Caco-2 (cell line): ENCODE measurements around the gene UGGT2. TPM values are rescaled to one million over a fixed set of nuclear protein-coding genes. Genes with fewer than 3 reads are reported as not detected.

Source experiments
- BruUV-seq: library from RNA; stranded (reverse); fragments of 400-500 nt; replicated peaks from 2 replicates; lab custom pipeline; 2021; lab: Mats Ljungman, UMichigan
- CTCF ChIA-PET: fragments of 300-600 bp; sonication (Branson Sonifier 250); formaldehyde crosslinking; loops from one replicate; lab custom pipeline; 2022; ENCODE audit warnings: antibody characterized with exemption; lab: Charles Lee
- POLR2A ChIA-PET: fragments of 300-600 bp; sonication (Branson Sonifier 250); formaldehyde crosslinking; loops from one replicate; lab custom pipeline; 2022; ENCODE audit warnings: antibody characterized with exemption; lab: Charles Lee
- DNase-seq, 2 experiments: peaks; one replicate each; pipeline versions ENCODE4 v3.0.0 to v3.0.0-alpha.2; 2020 to 2022
- H3K27me3 ChIP-seq: replicated peaks from 2 replicates; pipeline ENCODE4 v1.6.0; 2011; ENCODE audit warnings: low read length; ENCODE audit not compliant: control insufficient read depth, insufficient read depth
- H3K36me3 ChIP-seq: 2 replicates; pipeline ENCODE4 v1.5.1; 2011; ENCODE audit warnings: low read length; ENCODE audit not compliant: control insufficient read depth, insufficient read depth
- H3K4me1 ChIP-seq: fragments of 250-450 bp; sonication (Bioruptor Pico); 2 replicates; pipeline ENCODE4 v1.5.1; 2020; ENCODE audit warnings: mild to moderate bottlenecking
- H3K4me3 ChIP-seq: 2 replicates; pipeline ENCODE4 v1.5.1; 2011; ENCODE audit warnings: low read depth, mild to moderate bottlenecking, control low read depth, low read length
- H3K9me3 ChIP-seq: fragments of 250-450 bp; sonication (Bioruptor Pico); 2 replicates; pipeline ENCODE4 v1.5.1; 2020; ENCODE audit warnings: mild to moderate bottlenecking, moderate library complexity
- H3K27ac Mint-ChIP-seq: one replicate; pipeline ENCODE4 v1.8.0; 2022; ENCODE audit warnings: mixed read lengths; ENCODE audit not compliant: unreplicated experiment
- H3K27me3 Mint-ChIP-seq: one replicate; pipeline ENCODE4 v1.8.0; 2022; ENCODE audit warnings: mixed read lengths; ENCODE audit not compliant: insufficient read depth, unreplicated experiment
- H3K36me3 Mint-ChIP-seq: one replicate; pipeline ENCODE4 v1.8.0; 2022; ENCODE audit warnings: mild to moderate bottlenecking, mixed read lengths; ENCODE audit not compliant: insufficient read depth, unreplicated experiment
- H3K4me1 Mint-ChIP-seq: one replicate; pipeline ENCODE4 v1.8.0; 2022; ENCODE audit warnings: low read depth, mixed read lengths; ENCODE audit not compliant: unreplicated experiment
- H3K4me3 Mint-ChIP-seq: one replicate; pipeline ENCODE4 v1.8.0; 2022; ENCODE audit warnings: mild to moderate bottlenecking, moderate library complexity, mixed read lengths; ENCODE audit not compliant: unreplicated experiment
- H3K9me3 Mint-ChIP-seq: one replicate; pipeline ENCODE4 v1.8.0; 2022; ENCODE audit warnings: mixed read lengths; ENCODE audit not compliant: unreplicated experiment
- intact Hi-C: fragments of 100-400 bp; cut with micrococcal nuclease; formaldehyde crosslinking; loops from one replicate; pipeline ENCODE4 v1.10.0; 2022; ENCODE audit not compliant: unreplicated experiment
- total RNA-seq: library from RNA; stranded (reverse); gene quantifications from 2 replicates; pipeline ENCODE4 v1.2.3, GENCODE V29; 2022
- TF ChIP-seq, protein P1 (sequence below), 2 experiments: fragments of 200-600 bp in 1 of 2; IDR thresholded peaks; 1 replicate in 1 of 2; 2 replicates in 1 of 2; pipeline versions ENCODE4 v1.5.1 to v1.8.0; 2011 to 2022; ENCODE audit warnings: antibody characterized with exemption in 1 of 2, control low read depth in 1 of 2, inconsistent platforms in 1 of 2, low read depth in 1 of 2, low read length in 1 of 2, mild to moderate bottlenecking in 1 of 2, moderate library complexity in 1 of 2; ENCODE audit not compliant: insufficient read depth in 1 of 2, severe bottlenecking in 1 of 2, unreplicated experiment in 1 of 2

The UGGT2 gene
- total RNA-seq, 1 experiment from 2014 or later = 35.5 TPM

DNA sequence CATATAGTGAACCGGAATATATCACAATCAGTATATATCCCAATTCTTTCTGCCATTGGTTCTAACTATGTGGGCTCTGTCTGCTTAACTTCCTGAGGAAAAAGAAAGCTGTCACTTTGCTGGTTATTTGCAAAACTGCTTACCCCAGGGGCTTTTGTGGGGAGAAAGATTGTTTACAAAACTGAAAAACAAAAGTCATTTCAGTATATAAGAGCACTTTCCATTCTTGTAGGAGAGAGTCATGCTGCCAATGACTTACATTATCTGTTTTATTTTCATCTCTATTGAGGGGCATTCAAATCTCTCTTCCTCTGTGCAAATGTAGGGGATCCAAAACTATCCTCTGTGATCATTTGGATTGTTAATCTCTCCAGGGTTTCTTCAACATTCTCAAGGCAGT lies 33.5 kb upstream of the UGGT2 start:
- no peaks in the 10 kb centered on the region for H3K36me3 ChIP-seq
- H3K27me3 Mint-ChIP-seq = peaks cover 36% of the 10 kb centered on the region
- BruUV-seq = no TSS peak
- H3K27ac Mint-ChIP-seq = no peak overlapping the region
- POLR2A ChIA-PET = no interaction called here
- H3K9me3 ChIP-seq = no peaks in the 10 kb centered on the region
- H3K4me1 Mint-ChIP-seq = no peaks in the 10 kb centered on the region
- H3K9me3 Mint-ChIP-seq = no peaks in the 10 kb centered on the region
- no peak overlapping the region for H3K4me3 ChIP-seq
- H3K27me3 ChIP-seq = peaks cover 9% of the 10 kb centered on the region
- TF ChIP-seq, protein P1, sequence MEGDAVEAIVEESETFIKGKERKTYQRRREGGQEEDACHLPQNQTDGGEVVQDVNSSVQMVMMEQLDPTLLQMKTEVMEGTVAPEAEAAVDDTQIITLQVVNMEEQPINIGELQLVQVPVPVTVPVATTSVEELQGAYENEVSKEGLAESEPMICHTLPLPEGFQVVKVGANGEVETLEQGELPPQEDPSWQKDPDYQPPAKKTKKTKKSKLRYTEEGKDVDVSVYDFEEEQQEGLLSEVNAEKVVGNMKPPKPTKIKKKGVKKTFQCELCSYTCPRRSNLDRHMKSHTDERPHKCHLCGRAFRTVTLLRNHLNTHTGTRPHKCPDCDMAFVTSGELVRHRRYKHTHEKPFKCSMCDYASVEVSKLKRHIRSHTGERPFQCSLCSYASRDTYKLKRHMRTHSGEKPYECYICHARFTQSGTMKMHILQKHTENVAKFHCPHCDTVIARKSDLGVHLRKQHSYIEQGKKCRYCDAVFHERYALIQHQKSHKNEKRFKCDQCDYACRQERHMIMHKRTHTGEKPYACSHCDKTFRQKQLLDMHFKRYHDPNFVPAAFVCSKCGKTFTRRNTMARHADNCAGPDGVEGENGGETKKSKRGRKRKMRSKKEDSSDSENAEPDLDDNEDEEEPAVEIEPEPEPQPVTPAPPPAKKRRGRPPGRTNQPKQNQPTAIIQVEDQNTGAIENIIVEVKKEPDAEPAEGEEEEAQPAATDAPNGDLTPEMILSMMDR (IDR thresholded peaks at IDR 0.05; ENCODE audit: insufficient read depth in 1 of 2, low read depth in 1 of 2, low read length in 1 of 2, severe bottlenecking in 1 of 2, unreplicated experiment in 1 of 2) = no peak
- H3K4me3 Mint-ChIP-seq = no peak overlapping the region
- no peaks in the 10 kb centered on the region for H3K36me3 Mint-ChIP-seq
- intact Hi-C loops = no loop called here
- CTCF ChIA-PET = no interaction called here
- H3K4me1 ChIP-seq = 0 out of 2 replicates have a peak, but pooled peaks cover 3% of the 10 kb centered on the region
- DNase-seq = no peak

DNA sequence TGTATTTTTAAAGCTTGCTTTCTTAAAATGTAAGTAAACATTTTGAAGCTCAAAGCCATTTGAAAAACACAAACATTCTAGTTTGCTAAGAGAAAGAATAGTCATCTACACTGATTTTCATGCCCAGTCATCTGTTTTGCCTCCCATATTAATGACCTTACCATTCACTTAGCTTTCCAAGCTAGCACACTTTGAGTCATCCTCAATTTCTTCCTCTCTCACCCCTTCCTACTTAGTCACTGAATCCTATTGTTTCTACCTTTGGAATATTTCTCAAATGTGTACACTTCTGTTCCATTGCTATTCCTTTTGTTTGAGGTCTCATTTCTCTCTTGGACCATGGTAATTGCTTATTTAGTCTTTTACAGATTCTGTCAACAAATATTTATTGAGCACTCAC lies 29.4 kb upstream of the UGGT2 start:
- H3K9me3 ChIP-seq = no peaks in the 10 kb centered on the region
- TF ChIP-seq, protein P1 (IDR thresholded peaks at IDR 0.05; ENCODE audit: insufficient read depth in 1 of 2, low read depth in 1 of 2, low read length in 1 of 2, severe bottlenecking in 1 of 2, unreplicated experiment in 1 of 2) = no peak
- BruUV-seq = no TSS peak
- H3K4me1 ChIP-seq = 0 out of 2 replicates have a peak, but pooled peaks cover 3% of the 10 kb centered on the region
- no peaks in the 10 kb centered on the region for H3K27me3 ChIP-seq
- H3K36me3 Mint-ChIP-seq = no peaks in the 10 kb centered on the region
- H3K27ac Mint-ChIP-seq = no peak overlapping the region
- H3K4me3 Mint-ChIP-seq = no peak overlapping the region
- intact Hi-C loops = no loop called here
- ChIA-PET POLR2A (interaction anchor here (1.2 kb wide), 1 partner anchor 29 kb away, joined by 5 read pairs; the partner anchor contains the start of gene UGGT2), CTCF (no interaction called here)
- H3K9me3 Mint-ChIP-seq = no peaks in the 10 kb centered on the region
- DNase-seq = no peak
- no peaks in the 10 kb centered on the region for H3K36me3 ChIP-seq
- H3K4me3 ChIP-seq = no peak overlapping the region
- peaks cover 19% of the 10 kb centered on the region for H3K27me3 Mint-ChIP-seq
- H3K4me1 Mint-ChIP-seq = no peaks in the 10 kb centered on the region

- Histone ChIP-seq H3K9me3 (no peaks in the 10 kb centered on the region), H3K4me3 (no peak overlapping the region), H3K36me3 (no peaks in the 10 kb centered on the region), H3K27me3 (no peaks in the 10 kb centered on the region), H3K4me1 (0 out of 2 replicates have a peak, but pooled peaks cover 3% of the 10 kb centered on the region)
- Mint-ChIP-seq H3K9me3 (no peaks in the 10 kb centered on the region), H3K27ac (no peak overlapping the region), H3K4me1 (no peaks in the 10 kb centered on the region), H3K27me3 (peaks cover 20% of the 10 kb centered on the region), H3K4me3 (no peak overlapping the region), H3K36me3 (no peaks in the 10 kb centered on the region)
- intact Hi-C loops = no loop called here
- DNase-seq = no peak
- CTCF ChIA-PET = no interaction called here
- TF ChIP-seq, protein P1 (IDR thresholded peaks at IDR 0.05; ENCODE audit: insufficient read depth in 1 of 2, low read depth in 1 of 2, low read length in 1 of 2, severe bottlenecking in 1 of 2, unreplicated experiment in 1 of 2) = no peak
- BruUV-seq = no TSS peak
- POLR2A ChIA-PET = interaction anchor here (1.2 kb wide), 1 partner anchor 28 kb away, joined by 5 read pairs; the partner anchor contains the start of gene UGGT2
Observed at GRCh38 chr13:96081888-96082287, 28.7 kb upstream of the UGGT2 start.
